Large intestine (tissue), 3 donors: Measurements from ENCODE around the gene PDCD7. TPM values are rescaled to one million over a fixed set of nuclear protein-coding genes. Genes with fewer than 3 reads are reported as not detected.
"Not testable (repeated sequence)": the region's sequence is repeated elsewhere in the genome, so short reads cannot be mapped to it uniquely, and the experiment has no call there.

Source experiments
- DNase-seq, 2 donors: peaks; one replicate each; pipeline versions ENCODE4 v3.0.0 to v3.0.0-alpha.2; 2013
- H3K27ac ChIP-seq: one replicate; pipeline ENCODE4 v1.5.1; 2013; ENCODE audit warnings: low read length
- H3K27me3 ChIP-seq: 2 replicates; pipeline ENCODE4 v1.6.1; 2013; ENCODE audit warnings: low read length; ENCODE audit not compliant: control insufficient read depth, insufficient read depth
- H3K36me3 ChIP-seq: 2 replicates; pipeline ENCODE4 v1.6.1; 2013; ENCODE audit warnings: low read length; ENCODE audit not compliant: control insufficient read depth, insufficient read depth
- H3K4me1 ChIP-seq: one replicate; pipeline ENCODE4 v1.6.1; 2013; ENCODE audit warnings: low read length; ENCODE audit not compliant: control insufficient read depth, insufficient read depth
- H3K4me3 ChIP-seq: one replicate; pipeline ENCODE4 v1.5.1; 2013; ENCODE audit warnings: low read length
- H3K9me3 ChIP-seq: one replicate; pipeline ENCODE4 v1.6.1; 2013; ENCODE audit warnings: mild to moderate bottlenecking, low read depth, low read length, moderate library complexity; ENCODE audit not compliant: control insufficient read depth
- WGBS: methylation state at CpG from one replicate; pipeline ENCODE4 v1.1.5; 2013; ENCODE audit warnings: low lambda C conversion rate; ENCODE audit not compliant: insufficient coverage; 5-methylcytosine and 5-hydroxymethylcytosine counted together
- polyA plus RNA-seq: library from polyadenylated mRNA; unstranded; fragments of 120-200 nt; gene quantifications from one replicate; pipeline ENCODE4 v1.2.1, GENCODE V29; 2013

The PDCD7 gene
- polyA plus RNA-seq, 1 donor: 21.0 TPM

DNA sequence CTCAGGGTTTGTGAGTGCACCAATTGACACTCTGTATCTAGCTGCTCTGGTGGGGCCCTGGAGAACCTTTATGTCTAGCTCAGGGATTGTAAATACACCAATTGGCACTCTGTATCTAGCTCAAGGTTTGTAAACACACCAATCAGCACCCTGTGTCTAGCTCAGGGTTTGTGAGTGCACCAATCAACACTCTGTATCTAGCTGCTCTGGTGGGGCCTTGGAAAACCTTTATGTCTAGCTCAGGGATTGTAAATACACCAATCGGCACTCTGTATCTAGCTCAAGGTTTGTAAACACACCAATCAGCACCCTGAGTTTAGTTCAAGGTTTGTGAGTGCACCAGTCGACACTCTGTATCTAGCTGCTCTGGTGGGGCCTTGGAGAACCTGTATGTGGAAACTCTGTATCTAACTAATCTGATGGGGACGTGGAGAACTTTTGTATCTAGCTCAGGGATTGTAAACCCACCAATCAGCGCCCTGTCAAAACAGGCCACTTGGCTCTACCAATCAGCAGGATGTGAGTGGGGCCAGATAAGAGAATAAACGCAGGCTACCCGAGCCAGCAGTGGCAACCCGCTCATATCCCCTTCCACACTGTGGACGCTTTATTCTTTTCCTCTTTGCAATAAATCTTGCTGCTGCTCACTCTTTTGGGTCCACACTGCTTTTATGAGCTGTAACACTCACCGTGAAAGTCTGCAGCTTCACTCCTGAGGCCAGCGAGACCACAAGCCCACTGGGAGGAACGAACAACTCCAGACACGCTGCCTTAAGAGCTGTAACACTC is 57.8 kb downstream of the PDCD7 start:
- not testable (repeated sequence) for DNase-seq, H3K4me1 ChIP-seq, H3K27ac ChIP-seq, H3K4me3 ChIP-seq, H3K36me3 ChIP-seq
- WGBS: no CpG with 5 or more reads among the region's 12 CpGs
- Histone ChIP-seq H3K27me3 (peaks cover 17% of the 10 kb centered on the region), H3K9me3 (peaks cover 15% of the 10 kb centered on the region)

DNA sequence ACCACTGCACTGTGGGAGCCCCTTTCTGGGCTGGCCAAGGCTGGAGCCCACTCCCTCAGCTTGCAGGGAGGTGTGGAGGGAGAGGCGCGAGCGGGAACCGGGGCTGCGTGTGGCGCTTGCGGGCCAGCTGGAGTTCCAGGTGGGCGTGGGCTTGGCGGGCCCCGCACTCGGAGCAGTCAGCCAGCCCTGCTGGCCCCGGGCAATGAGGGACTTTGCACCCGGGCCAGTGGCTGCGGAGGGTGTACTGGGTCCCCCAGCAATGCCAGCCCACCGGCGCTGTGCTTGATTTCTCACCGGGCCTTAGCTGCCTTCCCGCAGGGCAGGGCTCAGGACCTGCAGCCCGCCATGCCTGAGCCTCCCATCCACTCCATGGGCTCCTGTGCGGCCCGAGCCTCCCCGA is 58.7 kb downstream of the PDCD7 start:
- H3K4me3 ChIP-seq, H3K36me3 ChIP-seq, H3K4me1 ChIP-seq, H3K27ac ChIP-seq, DNase-seq: not testable (repeated sequence)
- H3K9me3 ChIP-seq: peaks cover 15% of the 10 kb centered on the region
- H3K27me3 ChIP-seq: peaks cover 17% of the 10 kb centered on the region
- no CpG with 5 or more reads among the region's 22 CpGs for WGBS

DNA sequence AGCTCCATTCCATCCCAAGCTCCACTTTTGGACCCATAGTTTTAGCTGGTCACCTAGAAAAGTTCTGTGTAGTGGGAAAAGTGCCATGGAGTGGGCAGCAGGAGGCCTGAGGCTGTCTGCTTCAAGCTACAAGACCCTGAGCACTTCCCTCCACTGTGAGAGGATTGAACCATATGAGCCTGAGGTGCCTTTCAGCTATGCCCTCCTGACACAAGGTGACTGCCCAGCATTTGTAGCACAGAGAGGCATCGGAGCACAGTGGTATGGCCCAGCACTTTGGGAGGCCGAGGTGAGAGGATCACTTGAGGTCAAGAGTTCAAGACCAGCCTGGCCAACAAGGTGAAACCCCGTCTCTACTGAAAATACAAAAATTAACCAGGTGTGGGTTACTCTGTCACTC is 61.0 kb downstream of the PDCD7 start:
- peaks cover 16% of the 10 kb centered on the region for H3K27me3 ChIP-seq
- no peak overlapping the region for H3K4me3 ChIP-seq
- no peak overlapping the region for H3K27ac ChIP-seq
- H3K9me3 ChIP-seq: peaks cover 12% of the 10 kb centered on the region
- peaks cover under 1% of the 10 kb centered on the region for H3K4me1 ChIP-seq
- no peaks in the 10 kb centered on the region for H3K36me3 ChIP-seq
- no CpG with 5 or more reads among the region's 3 CpGs for whole genome bisulfite sequencing
- no peak for DNase-seq

DNA sequence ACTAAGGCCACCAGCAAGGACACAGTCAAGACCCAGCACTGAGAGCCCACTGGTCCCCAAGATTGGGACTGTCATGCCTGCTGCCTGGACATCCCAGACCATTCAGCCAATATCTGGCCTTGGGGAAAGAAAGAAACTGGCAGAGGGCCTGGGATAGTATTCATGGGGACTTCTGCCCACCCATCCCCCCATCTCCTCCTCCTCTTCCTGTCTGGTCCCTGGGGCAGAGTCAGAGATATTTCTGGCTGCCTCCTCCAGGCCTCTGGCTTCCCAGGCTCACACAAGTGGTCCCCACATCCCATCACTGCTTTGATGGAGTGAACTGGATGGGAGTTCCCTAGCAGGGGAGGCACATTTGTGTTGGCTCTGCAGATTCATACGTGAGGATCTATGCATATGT is 61.6 kb downstream of the PDCD7 start:
- Histone ChIP-seq H3K27ac (no peak overlapping the region), H3K27me3 (peaks cover 16% of the 10 kb centered on the region), H3K4me3 (no peak overlapping the region), H3K36me3 (no peaks in the 10 kb centered on the region), H3K4me1 (peaks cover 4% of the 10 kb centered on the region), H3K9me3 (peaks cover 6% of the 10 kb centered on the region)
- no peak for DNase-seq
- WGBS: no CpG with 5 or more reads among the region's 1 CpG

DNA sequence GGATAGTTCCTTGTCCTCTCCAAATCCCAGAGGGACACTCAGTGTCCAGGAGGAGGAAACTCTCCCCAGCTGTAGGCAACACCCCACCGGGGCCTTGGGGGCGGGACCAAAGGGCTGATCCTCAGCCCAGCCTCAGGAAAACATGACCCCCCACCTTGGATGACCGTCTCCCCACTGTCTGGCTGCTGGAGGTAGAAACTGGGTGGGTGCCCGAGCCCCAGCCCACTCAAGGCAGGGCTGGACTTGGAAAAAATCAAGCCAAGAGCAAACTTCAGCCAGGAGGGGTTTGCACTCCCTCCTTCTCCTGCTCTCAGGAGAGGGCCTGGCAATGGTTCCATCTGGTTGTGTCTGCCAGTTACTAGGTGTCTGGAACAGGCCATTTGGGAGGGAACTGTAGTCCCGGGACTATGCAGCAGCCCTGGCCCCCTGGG is 62.2 kb downstream of the PDCD7 start:
- Histone ChIP-seq H3K4me1 (peaks cover 4% of the 10 kb centered on the region), H3K36me3 (no peaks in the 10 kb centered on the region), H3K27ac (no peak overlapping the region), H3K27me3 (peaks cover 18% of the 10 kb centered on the region), H3K4me3 (no peak overlapping the region), H3K9me3 (no peaks in the 10 kb centered on the region)
- DNase-seq: no peak
- WGBS: no CpG with 5 or more reads among the region's 5 CpGs

DNA sequence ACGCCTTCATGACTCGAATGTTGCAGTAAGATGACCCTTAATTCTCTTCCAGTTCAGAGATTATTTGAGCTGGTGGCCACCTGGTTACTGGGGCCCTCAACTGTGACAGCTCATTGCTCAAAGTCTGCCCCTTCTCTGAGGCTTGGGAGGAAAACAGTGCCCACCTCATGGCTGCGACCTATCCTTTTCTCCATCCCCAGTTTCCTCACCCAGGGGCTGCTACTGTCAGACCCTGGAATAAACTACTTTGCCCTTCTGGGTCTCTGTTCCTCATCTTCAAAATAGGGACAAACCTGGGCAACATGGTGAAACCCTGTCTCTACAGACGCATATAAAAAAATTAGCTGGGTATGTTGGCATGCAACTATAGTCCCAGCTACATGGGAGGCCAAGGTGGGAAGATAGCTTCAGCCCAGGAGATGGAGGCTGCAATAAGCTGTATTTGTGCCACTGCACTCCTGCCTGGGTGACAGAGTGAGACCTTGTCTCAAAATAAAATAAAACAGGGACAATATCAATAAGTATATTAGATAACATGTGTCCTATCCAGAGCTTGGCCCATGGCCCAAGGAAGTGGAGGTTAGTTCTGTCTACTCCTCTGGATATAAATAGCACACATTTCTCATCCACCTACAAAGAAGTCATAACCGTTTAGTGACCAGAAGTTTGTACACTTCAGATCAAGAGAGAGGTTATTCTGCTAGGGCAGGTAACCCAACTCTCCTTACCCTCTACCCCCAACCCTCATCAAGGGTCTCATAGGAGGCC is 63.6 kb downstream of the PDCD7 start:
- Histone ChIP-seq H3K36me3 (no peaks in the 10 kb centered on the region), H3K4me3 (no peak overlapping the region), H3K27me3 (peaks cover 18% of the 10 kb centered on the region), H3K27ac (peak overlapping the region; percentile 16), H3K4me1 (peaks cover 4% of the 10 kb centered on the region), H3K9me3 (no peaks in the 10 kb centered on the region)
- no peak for DNase-seq
- WGBS: no CpG with 5 or more reads among the region's 5 CpGs

GRCh38 chr15:65069179-65069578 is 64.4 kb downstream of the PDCD7 start:
- H3K4me3 ChIP-seq: no peak overlapping the region
- WGBS: no CpG with 5 or more reads among the region's 1 CpG
- H3K9me3 ChIP-seq: no peaks in the 10 kb centered on the region

GRCh38 chr15:65068403-65068788 is 65.2 kb downstream of the PDCD7 start:
- Histone ChIP-seq H3K36me3 (no peaks in the 10 kb centered on the region), H3K27me3 (peaks cover 18% of the 10 kb centered on the region), H3K4me3 (no peak overlapping the region), H3K9me3 (no peaks in the 10 kb centered on the region), H3K4me1 (peaks cover 4% of the 10 kb centered on the region), H3K27ac (no peak overlapping the region)
- WGBS: no CpG with 5 or more reads among the region's 3 CpGs
- DNase-seq: no peak

More at GRCh38 chr15:65069179-65069578, 64.4 kb downstream of the PDCD7 start:
- peak overlapping the region; percentile 16 for H3K27ac ChIP-seq
- H3K4me1 ChIP-seq: peaks cover 4% of the 10 kb centered on the region
- H3K27me3 ChIP-seq: peaks cover 18% of the 10 kb centered on the region
- no peaks in the 10 kb centered on the region for H3K36me3 ChIP-seq
- peak in 1 of 2 donors; percentile 52 for DNase-seq

DNA sequence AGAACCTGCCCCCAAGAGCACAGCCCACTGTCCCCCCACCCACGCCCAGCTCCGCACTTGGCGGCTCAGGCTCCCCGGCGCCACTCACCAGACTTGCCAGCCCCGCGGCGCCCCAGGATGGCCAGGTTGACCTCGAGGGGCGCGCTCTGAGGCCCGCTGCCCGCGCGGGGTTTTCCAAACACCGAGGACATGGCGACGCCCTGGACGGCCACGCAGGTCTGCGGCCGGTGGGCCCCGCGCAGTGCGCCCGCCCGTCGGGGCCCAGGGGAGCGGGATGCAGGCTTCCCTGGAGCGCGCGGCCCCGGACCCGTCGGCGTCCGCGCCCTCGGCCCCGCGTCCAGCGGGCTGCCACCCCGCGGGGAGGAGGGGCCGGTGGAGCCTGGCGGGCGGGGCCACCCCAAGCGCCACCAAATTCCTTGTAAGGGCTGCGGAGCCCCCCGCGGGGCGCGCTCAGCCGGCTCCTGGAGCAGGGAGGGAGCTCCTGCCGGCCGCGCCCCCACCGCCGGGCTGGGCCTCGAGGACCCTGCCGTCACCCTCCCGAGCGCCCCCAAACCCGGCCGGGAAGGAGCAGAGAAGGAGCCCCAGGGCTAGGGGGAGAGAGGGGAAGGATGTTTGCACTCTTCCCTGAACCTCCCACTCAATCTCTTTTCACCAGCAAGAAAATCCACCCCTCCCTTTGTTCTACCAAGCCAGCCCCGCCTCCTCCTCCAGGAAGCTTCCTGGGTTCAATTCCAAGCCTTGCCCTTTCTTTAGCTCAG is 65.8 kb downstream of the PDCD7 start, which contains the start of gene RASL12:
Gene RASL12 (minus strand): TSS at position 347 of the 758 bp plus-strand sequence. CDS start 156 bp downstream, at position 191.
- DNase-seq: no peak
- H3K27me3 ChIP-seq: peaks cover 18% of the 10 kb centered on the region
- H3K4me3 ChIP-seq: peak within 1 kb of the TSS; percentile 26
- H3K4me1 ChIP-seq: peaks cover 4% of the 10 kb centered on the region
- no peak within 1 kb of the TSS for H3K27ac ChIP-seq
- no peaks in the 10 kb centered on the region for H3K36me3 ChIP-seq
- H3K9me3 ChIP-seq: no peaks in the 10 kb centered on the region
- whole genome bisulfite sequencing: no CpG with 5 or more reads among the region's 66 CpGs
